Glomerular visceral epithelial cell (primary cell): ENCODE measurements around the gene ACAN.

Experiments used
- DNase-seq: peaks from one replicate; pipeline ENCODE4 v3.0.0-alpha.2; 2016; ENCODE audit errors: extremely low spot score

Gene ACAN

DNA sequence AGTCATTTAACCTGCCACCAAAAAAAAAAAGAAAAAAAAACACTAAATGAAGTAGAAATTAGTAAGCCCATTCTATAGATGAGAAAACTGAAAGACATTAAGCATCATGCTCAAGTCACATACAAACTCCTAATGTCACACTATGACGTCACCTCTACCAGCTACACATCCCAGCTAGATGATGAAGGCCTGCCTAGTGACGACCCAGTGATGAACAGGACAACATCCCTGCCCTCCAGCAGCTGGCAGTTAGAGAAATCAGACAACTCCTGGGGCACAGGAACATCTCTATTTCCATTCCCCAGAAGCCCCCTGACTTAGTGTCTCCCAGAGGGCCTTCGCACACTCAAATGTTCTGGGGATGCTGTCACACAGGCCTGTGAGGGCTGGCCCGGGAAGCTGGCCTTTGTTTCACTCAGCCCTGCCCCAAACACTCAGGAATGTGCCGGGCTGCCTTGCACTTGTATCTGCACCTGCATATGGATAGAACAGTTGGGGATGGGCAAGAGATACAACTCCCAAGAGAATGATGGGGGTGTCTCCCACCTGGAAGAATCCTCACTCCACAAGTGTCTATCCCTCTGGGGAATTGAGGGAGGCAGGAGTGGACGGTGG lies 99.1 kb downstream of the ACAN start:
- DNase-seq, result no peak

DNA sequence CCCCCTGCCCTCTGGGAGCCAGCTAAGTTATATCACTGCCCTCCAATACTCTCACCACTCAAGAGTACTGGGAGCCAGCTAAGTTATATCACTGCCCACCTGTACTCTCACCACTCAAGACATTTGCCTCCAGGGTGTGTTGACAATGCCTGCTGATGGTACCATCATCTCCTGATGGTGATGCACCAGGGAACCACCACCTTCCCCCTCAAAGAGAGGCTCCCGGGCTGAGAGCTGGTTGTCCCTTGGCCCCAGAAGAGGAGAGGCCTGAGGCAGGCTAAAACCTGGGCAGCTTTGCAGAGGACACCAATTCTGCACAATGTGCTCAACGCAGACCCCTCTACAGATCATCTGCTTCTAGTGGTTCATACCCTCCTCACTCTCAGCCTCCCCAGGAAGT lies 99.6 kb downstream of the ACAN start:
- DNase-seq, result no peak

DNA sequence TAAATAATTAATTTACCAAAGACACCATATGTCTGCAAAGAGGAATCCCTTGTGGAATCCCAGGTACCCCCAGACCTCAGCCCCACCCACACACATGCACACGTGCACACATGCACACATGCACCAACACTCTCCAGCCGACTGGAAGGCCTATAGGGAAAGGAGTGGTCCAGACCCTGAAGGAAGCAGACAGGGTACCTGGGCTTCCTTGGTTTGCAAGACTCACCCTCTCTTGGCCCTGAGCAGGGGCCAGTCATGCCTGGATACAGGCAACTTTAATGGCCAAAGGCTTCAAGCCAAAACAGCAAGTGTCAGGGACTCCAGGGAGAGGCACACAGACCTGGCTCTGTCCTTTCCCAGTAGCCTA lies 101.0 kb downstream of the ACAN start:
- DNase-seq, result no peak

DNA sequence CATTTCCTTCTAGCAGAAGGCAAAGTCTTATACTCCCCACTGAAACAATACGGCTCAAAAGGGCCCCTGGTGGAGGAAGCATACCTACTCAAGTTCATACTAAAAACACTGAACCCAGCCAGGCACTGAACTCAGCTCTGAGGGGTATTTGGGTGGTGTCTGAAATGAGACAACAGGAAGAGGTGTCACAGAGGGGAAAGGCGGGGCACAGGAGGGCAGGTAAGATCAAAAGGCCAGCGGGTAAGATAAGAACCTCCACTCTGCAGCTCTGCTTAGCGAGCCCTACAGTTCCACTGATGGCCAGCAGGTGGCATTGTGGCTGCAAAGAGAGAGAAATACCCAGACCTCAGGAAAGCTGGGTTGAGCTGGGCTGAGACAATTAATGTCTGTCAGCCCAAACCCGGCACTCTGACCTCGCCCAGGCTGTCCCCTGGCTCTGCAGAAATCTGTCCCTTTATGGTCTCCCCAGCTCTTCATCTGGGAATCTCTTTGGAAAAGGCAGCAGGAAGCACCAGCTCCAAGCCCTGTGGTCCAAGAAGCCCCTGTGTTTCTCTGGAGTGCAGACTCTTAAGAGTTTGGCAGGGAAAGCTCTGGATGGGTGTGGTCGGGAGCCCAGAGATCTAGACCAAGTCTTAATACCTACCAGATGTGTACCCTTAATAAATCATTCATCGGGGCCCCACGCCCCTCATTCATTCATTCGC lies 101.5 kb downstream of the ACAN start:
- DNase-seq, result peak; percentile 77

DNA sequence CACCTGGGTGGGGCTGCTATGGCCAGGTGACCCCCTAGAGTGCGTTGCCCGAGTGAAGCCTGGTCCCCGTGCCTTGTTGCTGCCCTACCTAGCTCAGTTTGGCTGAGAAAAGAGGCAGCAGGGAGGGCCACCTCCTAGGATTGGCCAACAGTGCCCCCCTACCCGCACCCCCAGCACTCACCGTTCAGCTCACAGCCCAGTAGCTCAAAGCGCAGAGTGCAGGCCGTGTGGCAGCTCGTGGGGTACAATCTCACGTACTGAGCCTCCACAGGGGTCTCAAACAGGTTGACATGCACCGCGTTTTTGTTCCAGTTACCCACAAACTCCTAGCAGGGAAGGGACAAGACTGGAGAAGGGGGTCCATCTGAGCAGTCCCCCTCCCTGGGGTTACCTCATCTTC lies 102.3 kb downstream of the ACAN start:
- no peak for DNase-seq

DNA sequence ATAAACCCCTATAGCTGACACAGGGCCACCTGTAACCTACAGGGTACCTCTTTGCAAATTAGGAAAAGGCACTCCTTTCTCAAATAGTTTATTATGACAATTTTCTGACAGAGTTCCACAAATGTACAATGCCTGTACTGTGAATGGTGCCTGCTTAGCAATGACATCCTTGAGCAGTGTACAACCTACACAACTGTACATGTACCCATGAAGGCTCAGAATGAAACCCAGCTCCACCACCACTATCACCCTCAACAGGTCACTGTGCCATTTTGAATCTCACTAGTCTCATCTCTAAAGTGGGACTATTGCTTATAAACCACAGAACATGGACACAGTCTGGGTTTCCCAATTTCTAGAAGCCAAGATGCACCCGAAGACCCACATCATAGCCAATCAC lies 102.9 kb downstream of the ACAN start:
- no peak for DNase-seq

DNA sequence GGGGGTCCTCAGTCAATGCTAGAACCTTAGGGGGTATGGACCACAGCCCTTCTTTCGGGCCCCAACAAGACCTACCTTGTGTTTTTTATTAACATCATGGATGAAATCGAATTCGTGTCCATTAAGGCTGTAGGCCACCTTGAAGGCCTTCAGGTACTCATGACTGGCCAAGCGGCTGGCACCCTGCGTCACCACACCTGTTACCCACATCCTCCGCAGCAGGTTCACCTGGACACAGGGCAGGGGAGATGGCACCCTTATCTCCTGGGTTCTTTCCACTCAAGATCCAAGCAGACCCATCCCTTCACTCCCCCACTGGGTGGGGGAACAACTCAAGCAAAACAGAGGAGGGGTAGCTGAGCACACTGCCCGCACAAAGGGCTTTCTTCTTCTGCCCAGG lies 103.3 kb downstream of the ACAN start:
- no peak for DNase-seq

DNA sequence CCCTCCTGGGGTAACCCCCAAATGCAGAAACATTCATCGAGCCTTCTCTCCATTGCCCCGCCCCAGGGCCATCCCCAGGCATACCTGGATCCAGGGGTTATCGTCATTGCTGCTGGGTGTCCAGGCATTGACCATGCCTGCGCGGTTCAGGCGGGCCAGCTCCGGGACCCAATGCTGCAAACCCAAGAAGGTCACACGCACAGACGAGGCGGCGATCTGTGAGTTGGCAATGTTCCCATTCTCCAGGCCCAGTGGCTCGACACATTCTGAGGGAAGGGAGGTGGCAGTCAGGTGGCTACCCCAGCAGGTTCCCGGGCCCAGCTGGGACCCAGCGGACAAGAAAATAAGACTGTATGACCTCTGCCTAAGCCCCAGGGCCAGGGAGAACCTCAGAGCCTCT lies 103.9 kb downstream of the ACAN start:
- DNase-seq, result no peak

DNA sequence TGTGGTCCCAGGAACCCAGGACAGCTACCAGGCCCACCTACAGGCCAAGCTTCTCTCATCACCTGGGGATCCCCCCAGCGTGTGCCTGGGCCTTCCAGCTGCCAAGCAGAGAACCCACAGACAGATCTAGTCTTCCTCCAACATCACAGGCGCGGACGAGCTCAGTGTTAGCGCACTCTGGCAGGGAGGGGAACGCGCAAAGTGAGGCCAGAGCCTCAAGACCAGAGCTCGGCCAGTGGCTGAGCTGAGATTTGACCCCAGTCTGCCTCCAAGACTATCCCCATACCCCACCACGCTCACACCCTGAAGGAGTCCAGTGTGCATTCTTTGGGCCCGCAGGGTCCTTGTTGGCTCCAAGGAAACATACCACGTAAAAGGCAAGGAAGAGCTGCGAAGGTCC lies 104.9 kb downstream of the ACAN start:
- no peak for DNase-seq

DNA sequence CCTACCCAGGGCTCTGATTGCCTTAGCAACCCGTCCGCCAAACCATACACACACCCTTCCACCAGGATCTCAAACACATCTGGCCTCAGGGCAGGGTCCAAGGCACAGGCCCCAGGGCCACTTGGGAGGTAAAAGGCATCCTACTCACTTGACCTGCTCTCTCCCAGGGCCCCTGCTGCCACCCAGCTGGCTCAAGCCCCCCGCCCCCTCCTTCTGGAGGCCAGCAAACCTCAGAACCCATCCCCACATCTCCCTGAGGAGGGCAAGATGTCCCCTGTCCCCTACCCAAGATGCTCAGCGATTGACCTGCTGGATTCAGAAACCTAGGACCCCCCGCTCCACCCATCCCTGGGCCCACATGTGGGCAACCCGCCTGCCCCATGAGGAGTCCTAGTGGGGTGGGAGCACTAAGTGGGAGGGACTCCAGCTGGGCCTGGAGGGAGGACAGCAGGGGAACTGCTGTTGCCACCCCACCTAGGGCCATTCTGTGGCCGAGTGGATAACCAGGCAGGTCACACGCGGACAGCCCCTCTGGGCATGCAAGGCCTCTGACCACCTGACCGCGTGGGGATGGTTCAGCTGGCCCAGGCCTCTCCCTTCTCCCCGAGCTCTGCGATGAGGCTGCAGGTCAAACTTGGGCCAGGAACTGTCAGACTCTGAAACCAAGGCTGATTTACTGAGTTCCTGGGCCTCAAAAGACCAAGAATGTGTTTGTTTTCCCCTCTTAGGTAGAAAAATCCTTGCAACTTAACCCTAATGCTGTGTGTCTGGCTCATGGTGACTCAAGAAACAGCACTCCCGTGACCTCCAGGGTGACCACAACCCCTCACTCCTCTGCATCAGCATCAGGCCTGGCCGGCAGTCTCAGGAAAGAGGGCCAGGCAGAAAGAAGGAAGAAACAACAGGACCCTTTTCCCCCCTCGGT lies 105.7 kb downstream of the ACAN start:
- no peak for DNase-seq

DNA sequence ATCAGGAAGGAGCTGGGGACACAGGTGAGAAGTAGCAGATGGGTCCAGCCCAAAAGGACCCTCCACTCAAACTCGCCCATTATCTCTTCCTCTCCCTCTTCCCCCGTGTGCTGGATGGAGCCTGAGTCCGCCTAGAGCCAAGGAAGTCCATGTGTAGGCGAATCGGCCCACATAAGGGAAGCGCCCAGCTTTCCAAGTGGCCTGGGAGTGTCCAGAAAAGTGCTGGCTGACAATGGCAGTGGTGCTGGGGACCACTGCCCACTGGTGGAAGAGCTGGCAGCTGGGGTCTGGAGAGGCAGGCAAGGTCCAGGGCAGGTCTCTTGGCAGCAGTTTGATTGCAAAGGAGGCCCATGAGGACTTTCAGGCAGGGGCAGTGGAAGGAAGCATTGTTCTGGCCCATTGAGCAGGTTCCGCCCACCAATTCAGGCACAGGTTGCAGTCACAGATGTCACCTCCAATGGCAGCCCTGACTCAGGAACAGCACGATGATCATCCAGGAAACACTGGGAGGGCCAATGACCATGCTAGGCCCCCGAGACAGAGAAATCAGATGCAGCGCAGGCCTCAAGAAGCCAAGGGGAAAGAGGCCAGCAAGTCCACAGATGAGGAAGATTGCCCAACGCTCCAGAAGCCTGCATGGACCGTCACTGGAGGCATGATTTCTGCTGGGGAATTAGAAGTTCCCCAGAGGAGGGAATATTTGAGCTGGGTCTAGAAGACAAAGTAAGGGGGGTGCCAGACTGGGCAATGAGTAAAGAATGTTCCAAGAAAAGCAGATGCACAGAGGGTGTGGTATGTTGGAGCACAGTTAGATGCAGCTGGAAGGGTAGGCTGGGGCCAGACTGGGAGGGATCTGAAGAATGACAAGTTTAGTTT lies 107.0 kb downstream of the ACAN start:
- no peak for DNase-seq

DNA sequence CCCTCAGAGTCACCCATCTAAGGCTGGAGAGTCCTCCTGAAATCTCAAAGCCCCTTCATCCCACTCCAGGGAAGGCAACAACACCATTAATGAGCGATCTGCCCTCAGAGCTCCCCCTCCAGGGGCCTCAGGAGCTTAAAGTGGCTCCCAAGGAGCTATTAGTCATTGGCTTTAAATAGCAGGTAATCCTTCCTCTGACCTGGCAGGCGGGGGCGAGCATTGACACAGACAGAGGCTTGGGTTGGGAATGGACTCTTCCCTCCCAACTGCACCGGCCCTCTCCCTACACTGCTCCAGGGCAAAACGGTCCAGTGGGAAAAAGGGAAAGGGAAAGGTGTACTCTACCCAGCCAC lies 108.5 kb downstream of the ACAN start:
- DNase-seq, result peak; percentile 62

DNA sequence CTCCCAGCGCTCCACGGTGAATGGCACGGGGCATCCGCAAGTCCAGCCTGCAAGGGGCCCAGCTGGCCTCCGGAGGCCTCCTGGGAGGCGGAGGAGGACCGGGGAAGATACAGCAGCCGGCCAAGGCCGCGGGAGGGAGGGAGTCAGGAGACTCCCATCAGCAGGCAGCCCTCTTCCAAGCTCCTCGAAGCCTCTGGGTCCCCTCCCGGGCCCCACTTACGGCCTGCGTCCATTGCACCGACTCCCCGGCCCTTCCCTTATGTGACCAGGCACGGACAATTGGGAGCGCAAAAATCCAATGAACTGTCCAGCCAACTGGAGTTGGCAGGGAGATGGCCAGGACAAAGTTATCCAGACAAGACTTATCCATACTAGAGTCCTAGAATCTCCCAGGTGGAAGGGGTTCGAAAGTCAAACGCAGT lies 109.3 kb downstream of the ACAN start:
- DNase-seq, result no peak

DNA sequence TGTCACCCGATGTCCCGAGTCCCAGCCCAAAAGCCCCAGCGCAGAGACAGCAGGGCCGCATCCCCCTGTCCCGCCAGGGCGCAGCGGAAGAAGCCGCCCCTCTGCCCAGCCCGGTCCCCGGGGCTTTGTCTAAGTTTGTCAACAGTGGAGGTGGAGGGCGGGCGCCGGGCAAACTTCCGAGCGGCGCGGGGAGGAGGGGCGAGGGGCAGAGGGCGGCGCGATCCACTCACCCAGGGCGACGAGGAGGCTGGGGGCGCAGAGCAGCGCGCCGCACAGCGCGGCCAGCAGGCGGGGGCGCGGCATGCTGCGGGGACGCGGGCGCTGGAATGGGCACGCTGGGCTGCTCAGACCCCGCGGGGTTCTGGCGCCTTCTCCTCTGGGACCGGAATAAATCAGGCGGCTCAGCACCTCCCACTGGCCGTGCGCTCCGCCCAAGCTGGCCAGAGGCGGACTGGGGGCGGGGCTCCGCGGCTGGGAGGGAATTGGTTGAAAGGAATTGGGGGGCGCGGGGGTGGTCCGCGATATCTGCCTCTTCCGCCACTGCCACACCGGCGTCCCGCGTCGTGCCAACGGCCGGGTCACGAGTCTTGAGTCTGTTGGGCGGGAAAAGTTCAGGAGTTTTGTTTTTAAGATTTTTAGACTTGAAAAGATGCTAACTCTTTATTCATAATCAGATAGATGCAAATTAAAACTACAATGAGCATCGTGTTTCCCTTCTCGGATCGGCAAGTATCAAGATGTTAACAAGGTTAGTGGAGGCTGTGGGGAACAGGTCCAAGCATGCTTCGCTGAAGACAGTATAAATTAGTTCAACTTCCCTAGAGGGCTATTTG lies 110.0 kb downstream of the ACAN start, which contains the start of gene MFGE8:
Gene MFGE8 (minus strand): TSS at position 363 of the 833 bp plus-strand sequence. CDS start 60 bp downstream, at position 303.
- DNase-seq, result peak; percentile 79

DNA sequence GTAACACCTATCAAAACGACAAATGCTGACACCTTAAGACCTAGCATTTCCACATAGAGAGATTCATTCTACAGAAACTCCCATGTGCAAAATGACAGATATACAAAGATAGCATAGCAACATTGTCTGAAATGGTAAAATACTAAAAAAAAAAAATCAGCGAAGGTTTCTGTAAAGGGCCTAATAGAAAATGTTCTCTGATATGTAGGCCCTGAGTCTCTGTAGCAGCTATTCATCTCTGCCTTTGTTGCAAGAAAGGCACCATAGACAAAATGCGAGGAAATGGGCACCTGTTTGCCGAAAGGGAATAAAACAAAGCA lies 110.6 kb downstream of the ACAN start:
- DNase-seq, result no peak

DNA sequence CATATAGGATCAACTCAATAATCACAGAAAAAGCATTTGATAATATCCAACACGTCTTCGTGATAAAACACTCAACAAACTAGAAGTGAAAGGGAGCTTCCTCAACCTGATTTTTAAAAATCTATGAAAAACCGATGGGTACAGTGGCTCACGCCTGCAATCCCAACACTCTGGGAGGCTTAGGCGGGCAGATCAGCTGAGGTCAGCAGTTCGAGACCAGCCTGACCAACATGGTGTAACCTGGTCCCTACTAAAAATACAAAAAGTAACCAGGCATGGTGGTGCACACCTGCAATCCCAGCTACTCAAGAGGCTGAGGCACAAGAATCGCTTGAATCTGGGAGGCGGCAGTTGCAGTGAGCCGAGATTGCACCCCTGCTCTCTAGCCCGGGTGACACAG lies 112.1 kb downstream of the ACAN start:
- DNase-seq, result no peak

DNA sequence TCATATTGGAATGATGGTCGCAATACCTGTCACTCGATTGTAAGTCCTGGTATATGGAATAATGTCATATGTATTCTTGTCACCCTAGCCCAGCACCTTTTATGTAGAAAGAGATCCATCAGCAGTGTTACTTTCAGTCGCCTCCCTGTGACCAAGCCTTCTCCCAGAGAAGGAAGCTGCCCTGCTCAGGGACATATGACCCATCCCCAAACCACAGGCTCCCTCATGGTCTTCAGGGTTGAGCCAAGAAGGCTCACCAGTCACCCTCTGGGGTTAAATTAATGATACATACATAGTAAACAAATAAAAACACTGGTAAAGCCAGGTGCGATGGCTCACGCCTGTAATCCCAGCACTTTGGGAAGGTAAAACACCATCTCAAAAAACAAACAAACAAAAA lies 114.5 kb downstream of the ACAN start:
- no peak for DNase-seq

DNA sequence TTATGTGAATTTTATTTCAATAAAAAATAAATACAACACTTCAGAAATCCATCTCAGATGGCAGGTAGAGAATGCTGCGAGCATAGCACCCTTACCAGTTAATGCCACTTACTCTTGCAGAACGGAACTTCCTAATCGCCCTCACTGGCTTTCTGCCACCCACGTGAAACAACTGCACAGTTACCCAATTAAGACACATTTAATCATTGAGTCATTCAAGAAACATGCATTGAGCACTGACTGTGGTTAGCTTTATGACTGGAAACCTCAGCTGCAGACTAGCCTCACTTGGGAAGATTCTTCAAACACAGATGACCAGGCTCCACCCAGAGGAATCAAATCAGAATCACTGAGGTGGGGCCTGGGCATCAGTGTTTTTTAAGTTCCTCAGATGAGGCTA lies 115.5 kb downstream of the ACAN start:
- peak; percentile 99 for DNase-seq

DNA sequence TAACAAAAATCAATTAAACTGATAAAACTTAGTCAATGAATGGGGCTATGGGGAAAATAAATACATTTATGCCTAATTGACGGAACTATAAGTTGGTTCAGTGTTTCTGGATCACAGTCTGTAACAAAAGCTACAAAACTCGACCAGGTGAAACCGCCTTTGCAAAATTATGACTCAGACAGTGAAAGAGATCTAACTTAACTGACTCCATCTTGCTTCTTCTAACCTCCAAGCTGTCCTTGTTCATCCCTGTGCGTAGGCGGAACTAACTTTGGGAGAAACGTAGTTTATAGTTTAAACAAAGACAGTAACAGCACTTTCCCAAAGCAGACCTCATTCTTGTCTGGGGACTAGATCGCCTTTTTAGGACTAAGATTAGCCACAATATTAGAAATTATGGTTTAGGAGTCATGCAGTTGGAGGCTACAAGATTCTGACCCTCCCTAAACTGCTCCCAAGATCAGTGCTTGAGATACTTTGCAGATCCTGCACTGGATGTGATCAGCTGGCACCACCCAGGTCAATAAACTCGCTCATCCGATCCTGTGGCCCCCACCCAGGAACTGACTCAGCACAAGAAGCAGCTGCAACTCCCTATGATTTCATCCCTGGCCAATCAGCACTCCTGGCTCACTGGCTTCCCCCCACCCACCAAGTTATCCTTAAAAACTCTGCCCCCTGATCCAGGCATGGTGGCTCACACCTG lies 117.1 kb downstream of the ACAN start:
- DNase-seq, result peak; percentile 88

DNA sequence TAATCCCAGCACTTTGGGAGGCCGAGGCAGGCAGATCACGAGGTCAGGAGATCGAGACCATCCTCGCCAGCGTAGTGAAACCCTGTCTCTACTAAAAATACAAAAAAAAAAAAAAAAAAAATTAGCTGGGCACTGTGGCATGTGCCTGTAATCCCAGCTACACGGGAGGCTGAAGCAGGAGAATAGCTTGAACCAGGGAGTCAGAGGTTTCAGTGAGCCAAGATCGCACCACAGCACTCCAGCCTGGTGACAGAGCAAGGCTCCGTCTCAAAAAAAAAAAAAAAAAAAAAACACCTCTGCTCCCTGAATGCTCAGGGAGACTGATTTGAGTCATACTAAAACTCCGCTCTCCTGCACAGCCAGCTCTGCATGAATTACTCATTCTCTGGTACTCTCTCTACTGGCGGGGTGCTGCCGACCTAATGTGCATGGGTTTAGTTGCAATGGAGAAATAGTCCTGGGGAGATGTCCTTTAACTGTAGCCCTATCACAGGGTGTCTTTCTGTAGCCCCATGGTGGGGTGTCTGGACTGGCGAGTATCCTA lies 117.7 kb downstream of the ACAN start:
- DNase-seq, result peak; percentile 81
